DMS53 treated with DMSO at 0.1 percent for 48 hours (cell line): ENCODE results near the gene CDC16.
"Not testable (repeated sequence)": the region's sequence is repeated elsewhere in the genome, so short reads cannot be mapped to it uniquely, and the experiment has no call there.

Experiments used
- DNase-seq: peaks from one replicate; lab custom pipeline; 2025; ENCODE audit not compliant: unreplicated experiment; lab: John Stamatoyannopoulos, UW

Gene CDC16

GRCh38 chr13:114260814-114261213 is 26.1 kb downstream of the CDC16 start:
- no peak for DNase-seq

GRCh38 chr13:114261328-114261965 is 26.8 kb downstream of the CDC16 start:
- no peak for DNase-seq

GRCh38 chr13:114263578-114263977 is 28.9 kb downstream of the CDC16 start:
- no peak for DNase-seq

GRCh38 chr13:114264313-114264712 is 29.6 kb downstream of the CDC16 start:
- DNase-seq, result not testable (repeated sequence)

GRCh38 chr13:114264886-114265611 is 30.4 kb downstream of the CDC16 start:
- no peak for DNase-seq

GRCh38 chr13:114266241-114266640 is 31.5 kb downstream of the CDC16 start:
- no peak for DNase-seq

GRCh38 chr13:114268344-114269280 is 33.9 kb downstream of the CDC16 start:
- no peak for DNase-seq

- no peak for DNase-seq
These were observed 34.6 kb downstream of the CDC16 start for GRCh38 chr13:114269281-114269770.

GRCh38 chr13:114272977-114273376 is 38.3 kb downstream of the CDC16 start:
- DNase-seq, result no peak

GRCh38 chr13:114275304-114275703 is 40.6 kb downstream of the CDC16 start:
- no peak for DNase-seq

GRCh38 chr13:114279146-114279545 is 44.4 kb downstream of the CDC16 start:
- no peak for DNase-seq

GRCh38 chr13:114279758-114280355 is 45.2 kb downstream of the CDC16 start:
- no peak for DNase-seq

- DNase-seq, result peak; percentile 21
These were observed 46.8 kb downstream of the CDC16 start, which contains the start of gene UPF3A for GRCh38 chr13:114281351-114282040. TSS of gene UPF3A (plus strand) at chr13:114281601. CDS start at chr13:114281640, 39 bp downstream.

- DNase-seq, result peak; percentile 21
These were observed 47.5 kb downstream of the CDC16 start for GRCh38 chr13:114282041-114282670.

- no peak for DNase-seq
These were observed 48.9 kb downstream of the CDC16 start for GRCh38 chr13:114283576-114283975.

- DNase-seq, result no peak
These were observed 50.0 kb downstream of the CDC16 start for GRCh38 chr13:114284680-114285079.

GRCh38 chr13:114285166-114285808 is 50.6 kb downstream of the CDC16 start:
- no peak for DNase-seq

- no peak for DNase-seq
These were observed 52.1 kb downstream of the CDC16 start for GRCh38 chr13:114286808-114287207.

GRCh38 chr13:114288157-114288591 is 53.5 kb downstream of the CDC16 start:
- no peak for DNase-seq
